Keratinocyte (primary cell): ENCODE data around the gene BAZ2B. TPM values are rescaled to one million over a fixed set of nuclear protein-coding genes. Genes with fewer than 3 reads are reported as not detected.
"Not testable (repeated sequence)": the region's sequence is repeated elsewhere in the genome, so short reads cannot be mapped to it uniquely, and the experiment has no call there.

ENCODE experiments used
- DNase-seq: peaks from one replicate; pipeline ENCODE4 v3.0.0-alpha.2; 2011; ENCODE audit warnings: low read depth, missing footprints, low spot score
- FAIRE-seq: peaks from 2 replicates; lab custom pipeline; 2011; peaks lifted over from hg19 to GRCh38; lab: Jason Lieb, UNC
- H2AFZ ChIP-seq: 2 replicates; pipeline ENCODE4 v1.6.0; 2012; ENCODE audit warnings: low read length, control low read depth, inconsistent platforms; ENCODE audit not compliant: control insufficient read depth
- H3K27ac ChIP-seq: 2 replicates; pipeline ENCODE4 v1.5.1; 2011; ENCODE audit warnings: low read length; ENCODE audit not compliant: control insufficient read depth, insufficient read depth
- H3K27me3 ChIP-seq: 3 replicates; pipeline ENCODE4 v1.6.0; 2011; ENCODE audit warnings: low read length; ENCODE audit not compliant: control insufficient read depth, insufficient read depth; ENCODE audit errors: extremely low read depth
- H3K36me3 ChIP-seq, 2 experiments: 2 replicates in 1 of 2; 3 replicates in 1 of 2; pipeline ENCODE4 v1.5.1; 2011; ENCODE audit warnings: low read length in 2 of 2, mild to moderate bottlenecking in 1 of 2; ENCODE audit not compliant: control insufficient read depth in 2 of 2, insufficient read depth in 2 of 2; ENCODE audit errors: extremely low read depth in 1 of 2
- H3K4me1 ChIP-seq: 3 replicates; pipeline ENCODE4 v1.5.1; 2011; ENCODE audit warnings: low read length; ENCODE audit not compliant: control insufficient read depth, insufficient read depth; ENCODE audit errors: extremely low read depth
- H3K4me2 ChIP-seq: 3 replicates; pipeline ENCODE4 v1.6.0; 2011; ENCODE audit warnings: low read depth, low read length; ENCODE audit not compliant: control insufficient read depth, insufficient read depth; ENCODE audit errors: extremely low read depth
- H3K4me3 ChIP-seq, 3 experiments: fragments of 200-600 bp in 1 of 3; sonication (generic) in 1 of 3; 2 replicates in 2 of 3; 3 replicates in 1 of 3; pipeline ENCODE4 v1.5.1; 2011 to 2016; ENCODE audit warnings: low read length in 3 of 3, mild to moderate bottlenecking in 3 of 3, control low read depth in 2 of 3, inconsistent platforms in 1 of 3, low read depth in 1 of 3, mixed read lengths in 1 of 3, mixed run types in 1 of 3, moderate library complexity in 1 of 3; ENCODE audit not compliant: control insufficient read depth in 2 of 3, insufficient read depth in 2 of 3; ENCODE audit errors: extremely low read depth in 1 of 3
- H3K79me2 ChIP-seq: 2 replicates; pipeline ENCODE4 v1.6.0; 2012; ENCODE audit warnings: low read length; ENCODE audit not compliant: control insufficient read depth, insufficient read depth
- H3K9ac ChIP-seq: 3 replicates; pipeline ENCODE4 v1.6.0; 2011; ENCODE audit warnings: low read length; ENCODE audit not compliant: control insufficient read depth, insufficient read depth; ENCODE audit errors: extremely low read depth
- H3K9me1 ChIP-seq: 3 replicates; pipeline ENCODE4 v1.6.0; 2011; ENCODE audit warnings: low read length; ENCODE audit not compliant: control insufficient read depth, insufficient read depth; ENCODE audit errors: extremely low read depth
- H3K9me3 ChIP-seq: 2 replicates; pipeline ENCODE4 v1.5.1; 2012; ENCODE audit warnings: low read depth, low read length; ENCODE audit not compliant: control insufficient read depth
- H4K20me1 ChIP-seq: 3 replicates; pipeline ENCODE4 v1.6.0; 2011; ENCODE audit warnings: low read length; ENCODE audit not compliant: control insufficient read depth, insufficient read depth; ENCODE audit errors: extremely low read depth
- CTCF ChIP-seq, 3 experiments: IDR thresholded peaks in 1 of 3; conservative IDR thresholded peaks in 1 of 3; optimal IDR thresholded peaks in 1 of 3; 2 replicates in 2 of 3; 3 replicates in 1 of 3; pipeline versions ENCODE3 to v1.5.1; 2011; ENCODE audit warnings: low read length in 3 of 3, mild to moderate bottlenecking in 3 of 3, moderate library complexity in 2 of 3, control low read depth in 1 of 3, inconsistent platforms in 1 of 3; ENCODE audit not compliant: insufficient read depth in 2 of 3; ENCODE audit errors: extremely low read depth in 1 of 3
- EZH2 ChIP-seq: IDR thresholded peaks from one replicate; pipeline ENCODE4 v1.6.1; 2012; ENCODE audit warnings: inconsistent platforms, mild to moderate bottlenecking, low read length, moderate library complexity
- dilution Hi-C: fragments of 300-500 bp; cut with MboI; formaldehyde crosslinking; loops from one replicate; pipeline ENCODE4 v1.7.0; 2020; ENCODE audit warnings: low sequenced_read_pairs; ENCODE audit not compliant: extremely low pct_ligation_motif_present
- polyA plus RNA-seq, 5 experiments: library from polyadenylated mRNA; depleted of rRNA in 3 of 5; stranded (reverse) in 3 of 5; stranded (forward) in 1 of 5; unstranded in 1 of 5; fragments of >200 nt; gene quantifications; 1 replicate in 1 of 5; 2 replicates in 3 of 5; 3 replicates in 1 of 5; pipeline versions ENCODE4 v1.2.1 to v1.2.3, GENCODE V29; 2011 to 2012; ENCODE audit warnings: missing spikeins in 2 of 5, low read depth in 1 of 5, low replicate concordance in 1 of 5

Gene BAZ2B
- polyA plus RNA-seq, 1 donor (not counting 4 experiments of a cell fraction or from before 2014, with no cell fraction given): 27.0 TPM

GRCh38 chr2:159538801-159539200, 77.5 kb downstream of the BAZ2B start:
- Histone ChIP-seq H3K27ac (no peak overlapping the region), H3K4me1 (no peaks in the 10 kb centered on the region), H3K4me2 (no peak overlapping the region), H3K36me3 (peaks cover 0 to 2% of the 10 kb centered on the region in 2 experiments), H4K20me1 (no peaks in the 10 kb centered on the region), H3K79me2 (no peaks in the 10 kb centered on the region), H3K9me3 (peaks cover 2% of the 10 kb centered on the region), H3K4me3 (no peak overlapping the region), H3K9me1 (no peaks in the 10 kb centered on the region), H2AFZ (no peak overlapping the region), H3K9ac (no peak overlapping the region), H3K27me3 (no peaks in the 10 kb centered on the region)
- FAIRE-seq (no peak), DNase-seq (no peak)
- TF ChIP-seq CTCF (optimal IDR thresholded peaks at IDR 0.05 in 1 of 3, IDR thresholded peaks at IDR 0.05 in 1 of 3, conservative IDR thresholded peaks at IDR 0.05 in 1 of 3; ENCODE audit: extremely low read depth in 1 of 3, insufficient read depth in 2 of 3, low read length in 3 of 3) (no peak), EZH2 (no peak)
- dilution Hi-C loops: no loop called here

- FAIRE-seq, H3K4me2 ChIP-seq, H3K27ac ChIP-seq, dilution Hi-C loops, H4K20me1 ChIP-seq, H3K4me1 ChIP-seq, H2AFZ ChIP-seq, H3K36me3 ChIP-seq, H3K9me1 ChIP-seq, H3K79me2 ChIP-seq, H3K27me3 ChIP-seq, DNase-seq, H3K4me3 ChIP-seq, H3K9ac ChIP-seq, H3K9me3 ChIP-seq: not testable (repeated sequence)
Measured at GRCh38 chr2:159535261-159535660, 81.1 kb downstream of the BAZ2B start.

- no peak overlapping the region for H3K4me2 ChIP-seq
- no peaks in the 10 kb centered on the region for H3K27me3 ChIP-seq
- H4K20me1 ChIP-seq: no peaks in the 10 kb centered on the region
- no peaks in the 10 kb centered on the region for H3K79me2 ChIP-seq
- H3K36me3 ChIP-seq: no peaks in the 10 kb centered on the region
- DNase-seq (no peak), FAIRE-seq (no peak)
- no peak overlapping the region for H3K27ac ChIP-seq
- no peaks in the 10 kb centered on the region for H3K9me3 ChIP-seq
- no peak overlapping the region for H2AFZ ChIP-seq
- H3K9ac ChIP-seq: no peak overlapping the region
- H3K4me1 ChIP-seq: no peaks in the 10 kb centered on the region
- dilution Hi-C loops: no loop called here
- no peaks in the 10 kb centered on the region for H3K9me1 ChIP-seq
- TF ChIP-seq EZH2: no peak
- no peak for TF ChIP-seq CTCF (optimal IDR thresholded peaks at IDR 0.05 in 1 of 3, IDR thresholded peaks at IDR 0.05 in 1 of 3, conservative IDR thresholded peaks at IDR 0.05 in 1 of 3; ENCODE audit: extremely low read depth in 1 of 3, insufficient read depth in 2 of 3, low read length in 3 of 3)
- no peak overlapping the region for H3K4me3 ChIP-seq
Measured at GRCh38 chr2:159531475-159531874, 84.9 kb downstream of the BAZ2B start.
